SKM-1 (cell line): ENCODE results near the gene GPHA2.

Experiments
- DNase-seq: peaks from one replicate; lab custom pipeline; 2025; ENCODE audit not compliant: unreplicated experiment; lab: John Stamatoyannopoulos, UW

The GPHA2 gene

DNA sequence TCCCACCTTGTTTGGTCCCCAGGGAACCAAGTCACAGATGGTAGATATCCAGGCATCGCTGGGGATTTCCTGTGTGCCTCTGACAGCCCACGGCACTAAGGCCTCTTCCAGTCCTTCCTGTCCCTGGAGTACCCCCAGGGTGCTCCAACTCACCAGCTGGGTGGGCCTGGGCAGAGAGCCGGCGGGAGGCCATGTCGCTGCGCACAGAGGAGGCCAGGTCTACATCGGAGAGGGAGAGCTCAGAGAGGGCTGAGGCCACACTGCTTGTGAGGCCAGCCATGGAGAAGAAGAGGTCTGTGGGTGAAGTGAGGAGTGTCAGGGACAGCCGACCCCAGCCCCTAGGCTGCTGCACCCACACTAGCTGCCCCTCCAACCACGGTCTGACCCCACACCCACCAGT lies 24.0 kb downstream of the GPHA2 start:
- DNase-seq, result no peak

DNA sequence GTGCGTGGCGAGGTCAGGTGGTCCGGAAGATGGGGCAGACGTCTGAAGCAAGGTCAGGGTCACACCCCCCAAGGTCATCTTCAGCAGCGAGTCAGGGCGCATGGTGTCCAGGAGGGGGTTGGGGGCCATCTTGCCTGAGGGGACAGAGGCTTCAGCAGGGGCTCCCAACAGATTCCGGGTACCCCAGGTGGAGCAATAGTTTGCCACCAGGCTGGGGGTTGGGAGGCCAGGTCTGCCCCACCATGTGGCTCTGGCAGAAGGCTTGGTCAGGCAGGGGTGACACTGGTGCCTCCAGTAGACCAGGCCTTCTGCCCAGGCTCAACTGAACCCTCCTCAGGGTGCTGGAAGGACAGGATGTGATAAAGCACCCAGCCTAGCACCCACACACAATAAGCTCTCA lies 24.6 kb downstream of the GPHA2 start:
- DNase-seq, result no peak

DNA sequence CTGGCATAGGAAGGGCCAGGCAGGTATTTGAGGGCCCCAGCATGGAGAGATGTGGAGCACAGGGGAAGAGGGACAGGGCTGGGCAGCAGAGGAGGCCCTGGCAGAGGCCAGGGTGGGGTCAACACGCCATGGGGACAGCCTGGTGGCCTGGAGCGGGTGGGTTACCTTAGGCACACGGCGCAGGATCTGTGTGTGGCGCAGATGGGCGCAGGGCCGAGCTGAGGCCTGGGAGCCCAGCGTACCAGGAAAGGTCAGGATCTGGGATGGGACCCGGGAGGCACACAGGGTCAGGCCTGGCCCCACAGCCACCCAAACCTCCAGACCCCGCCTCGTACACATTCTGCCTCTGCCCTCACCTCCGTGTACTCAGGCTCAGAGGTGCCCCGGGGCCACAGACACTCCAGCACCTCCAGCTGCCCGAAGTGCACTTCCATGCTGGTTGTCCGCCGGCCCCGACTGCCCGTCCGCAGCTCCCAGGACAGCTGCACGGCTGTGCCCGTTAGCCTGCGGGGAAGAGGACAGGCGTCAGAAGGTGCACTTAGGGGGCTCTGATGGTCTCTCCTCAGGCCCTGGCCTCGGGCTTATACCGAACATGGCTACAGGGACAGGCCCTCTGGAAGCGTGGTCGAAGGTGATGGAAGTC lies 25.1 kb downstream of the GPHA2 start:
- DNase-seq, result no peak

DNA sequence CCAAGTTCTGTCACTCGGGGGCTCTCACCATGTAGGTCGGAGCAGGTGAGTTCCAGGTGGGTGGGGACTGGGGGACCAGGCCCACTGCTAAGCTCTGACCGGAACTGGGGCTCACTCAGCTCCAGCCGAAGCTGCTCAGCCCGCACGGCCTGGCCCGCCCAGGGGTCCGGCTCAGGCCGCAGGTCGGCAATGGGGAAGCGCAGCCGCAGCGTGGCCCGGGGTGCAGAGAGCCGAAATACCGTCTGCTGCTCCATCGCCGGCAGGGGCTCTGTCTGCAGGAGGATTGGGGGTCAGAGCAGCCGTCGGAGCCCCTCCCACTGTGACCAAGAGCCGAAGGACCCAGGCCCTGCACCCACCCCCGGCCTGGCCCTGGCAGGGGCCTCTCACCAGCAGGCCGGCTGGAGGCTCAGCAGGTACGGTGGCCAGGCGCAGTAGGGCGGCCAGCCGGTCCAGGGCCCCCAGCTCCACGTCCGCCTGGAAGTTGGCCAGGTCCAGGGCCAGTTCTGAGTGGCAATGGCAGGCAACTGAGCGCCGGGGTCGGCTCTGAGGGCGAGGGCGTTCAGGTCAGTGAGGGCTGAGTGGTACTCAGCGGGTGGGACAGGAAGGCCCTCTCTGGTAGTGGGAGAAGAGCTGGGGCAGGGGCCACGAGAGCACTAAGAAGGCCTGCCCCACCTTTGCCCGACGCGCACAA lies 25.9 kb downstream of the GPHA2 start:
- no peak for DNase-seq

DNA sequence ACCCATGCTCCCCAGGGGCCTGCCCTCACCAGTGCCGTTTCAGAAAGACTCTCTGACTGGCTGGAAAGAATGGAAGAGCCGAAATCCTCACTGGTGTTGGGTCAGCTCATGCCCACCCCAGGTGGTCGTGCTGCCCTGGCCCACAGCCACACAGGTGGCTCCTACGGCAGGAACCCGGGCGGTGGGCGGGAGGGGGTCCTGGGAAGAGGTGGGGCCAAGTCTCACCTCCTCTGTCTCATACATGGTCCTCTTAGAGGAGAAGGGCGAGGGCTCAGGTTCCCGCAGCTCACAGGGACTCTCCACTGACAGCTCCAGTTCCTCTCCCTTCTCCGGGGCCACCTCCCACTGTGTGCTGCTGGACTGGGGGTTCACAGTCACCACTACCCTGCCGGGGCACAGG lies 26.9 kb downstream of the GPHA2 start:
- DNase-seq, result no peak

DNA sequence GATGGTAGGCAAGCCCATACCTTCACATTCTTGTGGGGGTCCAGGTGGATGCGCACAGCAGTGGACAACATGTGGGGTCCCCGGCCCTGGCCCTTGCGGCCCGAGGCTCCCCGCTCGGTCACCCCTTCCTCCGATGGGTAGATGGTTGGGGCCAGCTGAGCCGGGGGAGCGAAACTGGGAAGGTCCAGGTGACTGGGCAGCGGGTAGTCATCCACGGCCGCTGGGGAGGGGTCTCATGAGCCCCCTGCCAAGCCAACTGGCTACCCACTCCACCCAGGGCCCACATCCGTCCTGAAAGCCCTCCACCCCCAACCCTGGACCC lies 29.4 kb downstream of the GPHA2 start:
- DNase-seq, result no peak

DNA sequence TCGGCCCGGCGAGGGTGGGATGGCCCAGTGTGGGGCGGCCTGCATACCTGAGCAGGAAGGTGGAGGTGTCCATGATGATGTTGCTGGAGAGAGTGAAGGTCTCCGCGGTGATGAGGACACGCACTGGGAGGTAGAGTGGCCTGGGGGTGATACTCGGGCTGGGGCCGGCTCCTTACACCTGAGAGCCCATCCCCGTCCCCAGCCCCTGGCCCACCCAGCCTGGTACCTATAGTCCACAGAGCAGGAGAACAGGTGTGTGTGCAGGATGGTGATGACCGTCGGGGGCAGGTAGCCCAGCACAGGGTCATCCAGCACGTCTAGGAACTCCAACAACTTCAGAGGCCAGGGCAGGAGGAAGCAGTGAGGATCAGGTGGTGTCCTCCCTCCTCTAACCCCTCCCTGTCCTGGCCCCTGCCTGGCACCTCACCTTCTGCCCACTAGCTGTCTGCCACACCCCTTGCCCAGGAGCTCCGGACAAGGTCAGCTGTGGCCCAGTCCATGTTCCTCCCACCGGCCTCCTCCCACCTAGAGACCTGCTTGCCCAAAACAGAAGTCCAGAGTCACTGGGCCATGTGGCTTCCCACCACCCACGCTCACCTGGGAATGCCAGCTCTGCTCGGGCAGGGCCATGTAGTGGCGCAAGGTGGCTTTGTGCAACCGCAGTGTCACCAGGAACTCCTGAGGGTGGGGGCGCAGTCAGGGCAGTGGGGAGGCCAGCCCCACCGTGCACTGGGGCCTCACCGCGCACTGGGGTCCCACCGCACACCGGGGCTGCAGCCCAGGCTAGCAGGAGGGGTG lies 30.0 kb downstream of the GPHA2 start:
- DNase-seq, result no peak

DNA sequence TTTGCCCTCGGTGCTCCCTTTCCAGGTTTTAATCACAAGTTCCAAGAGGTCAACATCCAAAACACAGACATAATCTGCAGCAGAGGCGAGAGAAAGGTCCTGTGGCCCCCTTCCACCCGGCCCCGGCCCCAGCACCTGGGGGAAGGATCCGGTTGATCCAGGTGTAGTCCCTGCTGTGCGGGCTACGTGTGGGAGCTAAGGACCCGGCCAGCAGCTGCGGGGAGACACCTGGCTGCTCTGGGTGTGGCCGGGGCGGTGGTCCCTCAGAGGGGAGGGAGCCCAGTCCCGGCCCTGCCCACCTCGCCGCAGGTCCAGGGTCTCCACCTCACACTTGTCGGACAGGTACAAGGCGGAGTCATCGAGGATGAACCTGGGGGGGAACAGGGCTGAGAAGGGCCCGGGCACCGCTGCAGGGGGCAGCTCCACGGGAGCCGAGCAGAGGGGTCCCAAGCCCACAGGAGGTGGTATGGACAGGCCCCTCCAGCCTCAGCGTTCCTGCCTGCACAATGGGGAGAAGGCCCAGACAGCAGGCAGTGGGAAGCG lies 32.3 kb downstream of the GPHA2 start:
- DNase-seq, result no peak

DNA sequence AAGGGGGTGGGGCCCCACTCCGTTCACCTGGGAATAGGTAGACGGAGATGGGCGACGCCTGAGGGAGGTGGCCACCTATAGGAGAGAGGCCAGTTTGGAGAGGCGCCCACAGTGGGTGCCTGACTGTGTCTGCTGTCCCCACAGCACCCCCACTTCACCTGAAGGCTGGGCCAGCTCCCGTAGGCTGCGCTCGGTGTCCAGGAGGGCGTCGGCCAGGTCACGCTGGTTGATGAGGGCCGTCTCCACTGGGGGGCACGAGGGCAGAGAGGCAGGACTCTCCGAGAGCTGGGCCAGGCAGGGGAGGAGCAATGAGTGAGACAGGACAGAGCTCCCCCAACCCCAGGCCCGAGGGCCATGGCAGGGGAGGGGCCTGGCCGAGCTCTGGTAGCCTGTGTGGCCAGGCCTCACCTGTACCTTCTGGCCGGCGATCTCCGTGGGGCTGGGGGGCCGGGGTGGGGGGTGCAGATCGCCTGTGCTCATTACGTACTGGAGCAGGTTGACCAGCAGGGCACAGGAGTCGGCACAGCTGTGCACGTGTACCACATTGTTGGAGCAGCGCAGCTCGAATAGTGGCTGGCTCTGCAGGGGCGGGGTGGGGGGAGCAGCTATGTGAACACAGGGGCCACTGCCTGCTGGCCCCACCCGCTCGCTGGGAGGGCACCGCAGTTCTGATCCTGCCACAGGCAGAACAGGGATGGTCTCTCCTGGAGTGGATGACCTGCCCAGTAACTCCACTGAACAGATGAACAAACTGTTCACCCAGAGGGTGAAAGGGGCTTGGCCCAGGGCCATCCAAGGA lies 33.4 kb downstream of the GPHA2 start:
- DNase-seq, result no peak

DNA sequence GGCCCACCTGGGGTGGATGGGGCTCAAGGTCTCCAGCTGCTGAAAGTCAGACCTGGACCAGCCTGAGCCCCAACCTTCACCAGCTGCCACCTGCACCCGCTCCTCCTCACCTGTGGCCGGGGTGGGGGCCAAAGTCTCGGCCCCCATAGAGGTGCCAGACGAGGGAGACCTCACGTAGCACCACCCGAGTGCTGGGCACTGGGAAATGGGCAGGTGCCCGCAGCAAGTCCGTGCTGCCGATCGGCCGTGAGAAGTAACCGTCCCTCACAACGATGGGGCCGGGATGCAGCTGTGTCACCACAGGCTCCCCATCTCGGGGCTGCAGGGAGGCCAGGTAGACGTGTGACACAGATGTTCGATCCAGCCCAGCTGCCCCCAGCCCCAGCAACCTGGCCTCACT lies 34.9 kb downstream of the GPHA2 start:
- no peak for DNase-seq

DNA sequence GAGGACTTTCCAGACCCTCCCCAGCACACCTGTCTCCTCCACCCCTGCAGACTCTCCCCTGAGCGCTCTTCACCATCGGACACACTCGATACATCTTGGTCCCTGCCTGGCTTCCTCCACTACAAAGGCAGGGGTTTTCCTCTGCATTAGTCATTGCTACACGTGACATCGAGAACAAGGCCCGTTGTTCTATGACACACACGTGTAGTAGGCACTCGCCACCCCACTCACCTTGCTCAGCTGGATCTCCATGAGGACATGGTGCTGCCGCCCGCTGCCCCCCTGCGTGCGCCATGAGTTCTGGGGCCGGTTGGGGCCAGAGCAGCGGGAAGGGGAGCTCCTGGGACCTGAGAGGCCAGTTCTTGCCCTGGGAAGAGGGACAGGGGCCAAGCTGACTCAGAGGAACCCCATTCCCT lies 35.4 kb downstream of the GPHA2 start:
- DNase-seq, result no peak

DNA sequence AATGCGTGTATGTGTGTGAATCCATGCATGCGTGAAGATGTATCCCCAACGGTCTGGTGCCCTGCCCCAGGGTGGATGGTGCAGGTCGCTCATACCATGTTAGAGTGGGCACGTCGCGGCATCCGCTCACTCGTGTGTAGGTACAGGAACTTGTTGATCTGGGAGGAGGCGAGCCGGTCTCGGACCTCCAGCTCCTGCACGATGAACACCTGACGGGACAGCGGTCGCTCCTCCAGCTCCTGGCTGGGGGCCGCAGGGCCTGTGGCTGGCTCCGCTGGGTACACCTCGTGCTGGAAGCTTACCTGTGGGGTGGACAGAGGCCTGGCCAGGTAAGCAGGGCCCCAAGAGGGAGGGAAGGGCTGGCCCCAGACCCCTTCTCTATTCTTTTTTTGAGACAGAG lies 37.2 kb downstream of the GPHA2 start:
- DNase-seq, result no peak

DNA sequence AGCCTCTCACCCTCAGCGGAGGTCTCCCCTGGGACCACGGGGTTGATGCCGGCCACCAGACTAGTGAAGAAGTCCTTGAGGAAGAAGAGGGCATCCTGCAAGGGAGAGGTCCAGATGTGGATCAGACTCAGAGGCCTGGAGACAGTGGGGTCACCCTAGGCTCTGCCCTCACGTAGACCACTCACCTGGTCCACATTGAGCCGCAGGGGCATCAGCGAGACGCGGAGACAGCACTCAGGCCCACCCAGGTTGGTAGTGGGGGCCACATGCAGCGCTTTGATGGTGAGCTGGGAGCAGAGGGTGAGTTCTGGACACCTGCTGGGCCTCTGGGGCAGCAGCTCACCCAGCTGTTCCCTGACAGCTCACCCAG lies 37.6 kb downstream of the GPHA2 start:
- DNase-seq, result no peak

DNA sequence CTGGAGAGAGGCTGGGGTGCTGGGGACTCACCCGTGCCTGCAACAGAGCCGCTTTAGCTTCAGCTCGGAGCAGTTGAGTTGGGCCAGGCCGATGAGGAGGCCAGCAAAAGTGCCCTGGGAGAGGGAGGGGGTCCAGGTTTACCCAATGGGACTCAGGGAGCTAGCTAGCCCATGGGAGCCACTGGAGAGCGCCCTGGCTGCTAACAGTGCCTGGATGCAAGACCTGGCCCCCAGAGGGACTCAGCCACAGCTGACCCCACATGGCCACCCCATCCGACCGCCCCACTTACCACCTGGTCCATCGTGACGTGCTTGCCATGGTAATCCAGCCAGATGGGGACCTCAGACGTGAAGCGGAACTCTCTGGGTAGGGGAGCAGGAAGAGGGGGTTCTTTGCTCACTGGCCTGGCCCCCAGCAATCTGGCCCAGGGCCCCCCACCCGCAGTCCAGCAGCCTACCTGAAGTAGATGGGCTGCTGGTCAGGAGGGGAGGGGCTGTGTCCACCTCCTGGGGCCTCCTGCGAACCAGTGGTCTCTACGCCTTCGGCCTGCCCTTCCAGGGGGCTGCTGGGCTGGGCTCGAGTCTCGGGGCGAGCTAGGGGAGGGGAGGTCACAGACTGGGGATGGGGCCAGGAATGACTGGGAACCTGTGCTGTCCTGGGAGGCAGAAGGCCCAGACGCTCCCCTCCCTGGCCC lies 38.2 kb downstream of the GPHA2 start:
- no peak for DNase-seq

DNA sequence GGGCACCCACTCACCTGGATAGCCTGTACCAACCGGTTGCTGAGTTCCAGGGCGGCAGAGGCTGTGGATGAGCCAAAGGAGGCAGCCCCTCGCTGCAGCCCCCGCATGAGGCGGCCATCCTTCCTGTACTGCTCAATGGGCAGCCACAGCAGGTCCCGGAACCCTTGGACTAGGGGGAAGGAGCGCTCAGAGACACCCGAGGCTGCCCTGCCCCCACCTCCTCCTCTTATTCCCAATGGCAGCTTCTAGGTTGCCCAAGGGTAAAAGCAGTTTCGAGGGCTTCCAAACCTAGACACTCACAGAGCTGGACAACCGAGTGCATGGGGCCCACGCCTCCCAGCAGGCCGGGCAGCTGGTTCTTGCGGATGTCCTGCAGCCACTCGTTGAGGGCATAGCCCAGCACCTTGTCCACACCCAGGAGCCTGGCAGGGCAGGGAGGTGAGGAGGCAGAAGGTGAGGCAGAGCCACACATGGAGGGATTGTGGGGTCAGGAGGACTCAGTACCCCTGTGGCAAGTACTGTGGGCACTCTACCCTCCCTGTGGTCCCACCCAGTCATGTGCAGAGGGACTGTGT lies 39.2 kb downstream of the GPHA2 start:
- DNase-seq, result no peak

DNA sequence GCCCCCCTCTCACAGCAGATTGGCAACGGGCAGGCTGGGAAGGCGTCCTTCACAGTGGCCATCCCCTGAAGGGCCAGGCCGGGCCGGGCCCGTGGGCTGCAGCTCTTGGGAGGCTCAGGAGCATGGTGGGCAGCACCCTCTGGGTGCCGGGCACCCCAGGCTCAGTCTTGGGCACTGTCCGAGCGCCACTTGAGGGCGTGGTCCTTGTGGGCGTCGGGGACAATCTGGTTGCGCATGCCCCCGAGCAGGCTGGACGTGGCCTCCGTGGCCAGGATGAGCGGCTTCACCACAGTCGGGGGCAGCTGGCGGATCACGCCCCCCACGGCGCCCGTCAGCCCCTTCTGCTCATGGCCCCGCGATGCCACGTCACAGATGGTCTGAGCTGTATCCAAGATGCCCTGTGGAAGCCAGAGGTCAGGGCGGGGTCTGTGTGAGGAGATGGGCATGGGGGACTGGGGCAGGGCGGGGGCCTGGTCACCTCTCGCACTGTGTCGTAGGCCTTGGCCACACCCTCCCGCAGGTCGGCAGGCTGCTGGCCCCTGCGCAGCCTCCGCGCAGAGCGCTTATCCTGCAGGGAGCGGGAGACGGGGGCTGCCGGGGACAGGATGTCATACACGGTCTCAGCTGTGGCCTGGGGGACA lies 40.8 kb downstream of the GPHA2 start:
- DNase-seq, result no peak

DNA sequence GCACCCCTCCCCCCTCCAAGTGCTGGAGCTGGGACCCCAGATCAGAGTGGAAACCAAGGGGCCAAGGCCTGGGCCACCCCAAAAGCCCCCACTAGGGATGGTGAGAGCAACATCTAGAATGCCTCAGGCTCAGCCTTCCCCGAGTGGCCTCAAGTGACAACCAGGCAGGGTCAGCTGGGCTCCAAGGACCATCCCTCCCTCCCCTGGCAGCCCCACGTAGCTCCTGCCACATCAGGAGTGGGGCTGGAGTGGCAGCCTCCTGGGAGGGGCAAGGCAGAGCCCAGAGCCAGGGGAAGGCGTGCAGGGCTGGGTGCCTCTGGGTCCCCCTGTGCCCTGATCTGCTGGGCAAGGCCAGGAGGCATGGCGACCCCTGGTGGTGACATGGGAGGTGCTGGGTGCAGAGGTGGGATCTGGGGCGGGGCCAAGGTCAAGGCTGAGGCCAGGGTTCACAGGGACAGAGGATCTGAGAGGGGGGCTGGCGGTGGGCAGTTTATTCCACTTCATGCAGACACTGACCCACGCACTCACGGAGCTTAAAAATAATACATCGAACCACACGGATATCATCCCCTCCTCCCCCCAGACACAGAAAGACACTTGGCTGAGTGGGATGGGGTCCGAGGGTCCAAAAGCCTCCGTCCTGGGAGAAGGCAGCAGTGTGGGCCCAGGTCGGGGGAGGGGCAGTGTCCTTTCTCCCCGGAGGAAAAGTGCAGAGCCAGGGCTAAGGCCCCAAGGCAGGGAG lies 41.5 kb downstream of the GPHA2 start:
- DNase-seq, result peak; percentile 46

DNA sequence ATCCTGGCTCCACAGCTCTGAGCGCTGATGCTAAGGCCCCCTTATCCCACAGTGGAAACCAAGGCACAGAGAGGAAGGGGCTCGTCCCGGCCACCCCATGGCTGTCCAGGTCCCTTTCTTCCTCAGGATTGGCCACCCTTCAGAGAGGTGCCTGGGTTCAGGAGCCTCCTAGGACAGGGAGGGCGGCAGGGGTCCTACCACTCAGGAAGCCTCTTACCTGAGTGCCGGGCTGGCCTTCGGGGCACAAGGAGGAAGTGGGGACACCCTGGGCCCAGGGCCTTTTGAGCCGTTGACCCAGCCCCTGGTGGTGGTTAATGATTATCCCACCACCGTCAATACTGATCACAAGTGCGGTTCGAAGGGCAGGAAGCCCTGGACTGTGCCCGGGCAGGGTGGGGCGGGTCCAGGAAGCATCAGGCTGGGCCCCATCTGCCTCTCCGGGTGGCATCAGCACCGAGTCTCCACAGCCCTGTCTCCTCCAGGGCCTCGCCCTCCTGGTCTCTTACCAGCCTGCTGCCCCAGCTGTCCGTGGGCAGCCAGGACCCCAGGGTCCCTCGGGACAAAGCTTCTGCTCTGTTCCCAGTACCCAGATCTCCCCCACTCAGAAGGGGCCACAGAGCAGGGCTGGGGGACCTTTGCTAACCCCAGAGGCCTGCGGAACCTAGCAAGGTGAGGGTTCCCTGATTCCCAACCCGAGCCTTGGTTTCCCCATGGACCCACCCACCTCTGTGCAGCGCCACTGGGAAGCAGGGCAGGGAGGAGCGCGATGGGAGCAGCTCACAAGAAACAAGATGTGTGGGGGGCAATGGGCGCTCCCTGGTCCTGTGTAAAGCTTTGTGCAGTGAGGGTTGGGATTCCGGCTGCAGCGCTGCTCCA lies 42.3 kb downstream of the GPHA2 start:
- DNase-seq, result no peak
